Gastrocnemius medialis (tissue), 4 donors: Measurements from ENCODE around the gene HOXA9.

Source experiments
- POLR2A ChIP-seq, 2 donors: fragments of 450-650 bp; IDR thresholded peaks; one replicate each; pipeline ENCODE4 v1.6.1; 2017; ENCODE audit warnings: antibody characterized with exemption in 2 of 2, mild to moderate bottlenecking in 2 of 2, moderate library complexity in 2 of 2
- TF ChIP-seq, protein P1 (sequence below), 5 experiments: fragments of 450-650 bp in 3 of 5; fragments of 200-600 bp in 2 of 5; sonication (generic) in 2 of 5; IDR thresholded peaks in 4 of 5; conservative IDR thresholded peaks in 1 of 5; 1 replicate in 4 of 5; 2 replicates in 1 of 5; pipeline ENCODE4 v1.5.1; 2016 to 2019; ENCODE audit warnings: antibody characterized with exemption in 5 of 5, mild to moderate bottlenecking in 3 of 5, moderate library complexity in 3 of 5

DNA sequence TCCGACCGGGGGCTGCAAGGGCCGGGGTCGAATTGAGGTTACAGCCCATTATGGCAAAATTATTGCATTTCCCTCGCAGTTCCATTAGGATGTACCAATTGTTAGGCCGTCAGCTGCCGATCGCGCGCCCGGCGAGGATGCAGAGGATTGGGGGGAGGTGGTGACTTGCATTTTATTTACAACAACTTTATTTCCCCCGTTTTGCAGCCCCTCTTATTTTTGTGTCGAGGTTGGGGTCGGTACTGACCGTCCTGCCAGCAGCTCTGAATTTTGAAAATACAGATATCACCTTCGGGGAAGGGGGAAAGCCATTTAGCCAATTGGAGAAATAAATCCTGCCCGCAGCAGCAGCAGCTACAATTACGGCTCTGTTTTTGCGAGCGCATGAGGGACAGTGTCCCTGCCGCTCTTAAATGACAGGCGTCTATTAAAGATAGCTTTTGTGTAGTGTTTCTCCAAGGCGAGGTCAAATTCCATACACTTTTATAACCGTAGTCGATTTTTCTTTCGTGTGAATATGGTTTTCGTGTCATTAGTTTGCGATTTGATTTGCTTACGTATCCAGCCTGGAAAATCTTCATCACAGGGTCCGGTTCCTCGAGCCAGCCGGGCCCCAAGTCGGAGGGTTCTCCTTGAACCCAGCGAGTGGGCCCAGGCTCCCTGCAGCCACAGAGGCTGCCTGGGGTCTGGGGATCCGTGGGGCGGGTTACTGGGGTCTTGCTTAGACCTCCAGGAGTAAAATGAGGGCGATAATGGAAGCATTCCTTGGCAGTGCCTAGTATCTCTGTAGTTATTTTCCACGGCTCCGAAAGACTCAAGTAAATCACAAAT is 21.2 kb downstream of the HOXA9 start:
- TF ChIP-seq, protein P1, sequence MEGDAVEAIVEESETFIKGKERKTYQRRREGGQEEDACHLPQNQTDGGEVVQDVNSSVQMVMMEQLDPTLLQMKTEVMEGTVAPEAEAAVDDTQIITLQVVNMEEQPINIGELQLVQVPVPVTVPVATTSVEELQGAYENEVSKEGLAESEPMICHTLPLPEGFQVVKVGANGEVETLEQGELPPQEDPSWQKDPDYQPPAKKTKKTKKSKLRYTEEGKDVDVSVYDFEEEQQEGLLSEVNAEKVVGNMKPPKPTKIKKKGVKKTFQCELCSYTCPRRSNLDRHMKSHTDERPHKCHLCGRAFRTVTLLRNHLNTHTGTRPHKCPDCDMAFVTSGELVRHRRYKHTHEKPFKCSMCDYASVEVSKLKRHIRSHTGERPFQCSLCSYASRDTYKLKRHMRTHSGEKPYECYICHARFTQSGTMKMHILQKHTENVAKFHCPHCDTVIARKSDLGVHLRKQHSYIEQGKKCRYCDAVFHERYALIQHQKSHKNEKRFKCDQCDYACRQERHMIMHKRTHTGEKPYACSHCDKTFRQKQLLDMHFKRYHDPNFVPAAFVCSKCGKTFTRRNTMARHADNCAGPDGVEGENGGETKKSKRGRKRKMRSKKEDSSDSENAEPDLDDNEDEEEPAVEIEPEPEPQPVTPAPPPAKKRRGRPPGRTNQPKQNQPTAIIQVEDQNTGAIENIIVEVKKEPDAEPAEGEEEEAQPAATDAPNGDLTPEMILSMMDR (IDR thresholded peaks at IDR 0.05 in 4 of 5, conservative IDR thresholded peaks at IDR 0.05 in 1 of 5): peak in 3 of 5 experiments; percentile 9 to 62 (median 36)
- TF ChIP-seq POLR2A (IDR thresholded peaks at IDR 0.05): no peak
